Measurements from ENCODE around the gene MIGA1. TPM values are rescaled to one million over a fixed set of nuclear protein-coding genes. Genes with fewer than 3 reads are reported as not detected.

Gene MIGA1
- total and polyA plus RNA-seq, 9 of the 15 experiments (the other 6 are each of a cell fraction or from before 2014, with no cell fraction given) = 1.6 to 5.1 (median 2.9) TPM

GRCh38 chr1:77757603-77758002 is 21.8 kb upstream of the MIGA1 start:
- BruUV-seq (replicated peaks) = no TSS peak
- DNase-seq (ENCODE audit: extremely low read depth in 1 of 4, low spot score in 3 of 4) (no peak), FAIRE-seq (no peak), ATAC-seq (no peak)
- peaks cover 6% of the 10 kb centered on the region; the same call in 1 of the 2 replicates for H4K20me1 ChIP-seq (replicated peaks; ENCODE audit: control insufficient read depth, insufficient read depth, low read length)
- ChIA-PET CTCF (ENCODE audit: low intra/inter-chr PET ratio) (interaction anchor here (0.6 kb wide), 1 partner anchor 11 kb away, joined by 3 read pairs; no protein-coding TSS in a partner anchor), POLR2A (interaction anchor here (0.6 to 2.1 kb wide), 3 partner anchors 9 to 90 kb away, joined by 3 to 10 read pairs (median 3); no protein-coding TSS in a partner anchor)
- no peak for TF ChIP-seq KLF1 (tag; IDR thresholded peaks at IDR 0.05)
- TF ChIP-seq CEBPG (CRISPR knock-in tag; IDR thresholded peaks at IDR 0.05) = no peak
- 0 out of 4 replicates have a peak, but pooled peaks of 1 of the 2 experiments have one; percentile 6 for TF ChIP-seq CEBPG (tag; conservative IDR thresholded peaks at IDR 0.05 in 1 of 2, IDR thresholded peaks at IDR 0.05 in 1 of 2)
- H3K9me1 ChIP-seq (ENCODE audit: control insufficient read depth, insufficient read depth, low read length) = no peaks in the 10 kb centered on the region
- no peaks in the 10 kb centered on the region for H3K27me3 ChIP-seq (ENCODE audit: control insufficient read depth in 2 of 2, insufficient read depth in 2 of 2, low read length in 2 of 2)
- H3K4me2 ChIP-seq (ENCODE audit: insufficient read depth, low read length) = peak overlapping the region; percentile 48
- intact Hi-C loops (cut with micrococcal nuclease) = loop anchor here (2.0 to 5.0 kb wide), 3 partner anchors 19 to 250 kb away; no protein-coding TSS in a partner anchor
- in situ Hi-C loops (cut with MboI) = no loop called here
- no peak overlapping the region for H3K27ac ChIP-seq (ENCODE audit: extremely low read depth, low read depth, low read length)
- WGBS (ENCODE audit: insufficient coverage, low coverage, missing lambda C conversion rate) = 28% methylated on average over 2 of the region's 2 CpGs
- peak overlapping the region; percentile 99; the same call in 1 of the 2 replicates for H3K4me3 ChIP-seq
- peaks cover 69% of the 10 kb centered on the region for H3K79me2 ChIP-seq (ENCODE audit: control insufficient read depth, insufficient read depth, low read length)
- H3K36me3 ChIP-seq (ENCODE audit: control insufficient read depth, insufficient read depth, low read length) = peaks cover 3% of the 10 kb centered on the region; the same call in 2 of the 3 replicates
- H3K9me3 ChIP-seq (replicated peaks; ENCODE audit: control insufficient read depth, insufficient read depth, low read depth, low read length) = no peaks in the 10 kb centered on the region
- peaks cover 20 to 32% of the 10 kb centered on the region in 2 experiments for H3K4me1 ChIP-seq (replicated peaks in 1 of 2; ENCODE audit: control insufficient read depth in 2 of 2, insufficient read depth in 2 of 2, low read length in 2 of 2)
- no peak overlapping the region for H2AFZ ChIP-seq (ENCODE audit: low read depth, low read length)
- H3K9ac ChIP-seq (ENCODE audit: insufficient read depth in 1 of 2, low read depth in 2 of 2, low read length in 2 of 2) = peak overlapping the region in 1 of 2 experiments; percentile 82; a peak in 2 of 4 replicates

Data from K562 (cell line).